ENCODE results near the gene THUMPD3. TPM values are rescaled to one million over a fixed set of nuclear protein-coding genes. Genes with fewer than 3 reads are reported as not detected.

The THUMPD3 gene
- total and polyA plus RNA-seq, 2 of the 13 experiments (the other 11 are each of a cell fraction or from before 2014, with no cell fraction given): 31.2 to 44.1 TPM

DNA sequence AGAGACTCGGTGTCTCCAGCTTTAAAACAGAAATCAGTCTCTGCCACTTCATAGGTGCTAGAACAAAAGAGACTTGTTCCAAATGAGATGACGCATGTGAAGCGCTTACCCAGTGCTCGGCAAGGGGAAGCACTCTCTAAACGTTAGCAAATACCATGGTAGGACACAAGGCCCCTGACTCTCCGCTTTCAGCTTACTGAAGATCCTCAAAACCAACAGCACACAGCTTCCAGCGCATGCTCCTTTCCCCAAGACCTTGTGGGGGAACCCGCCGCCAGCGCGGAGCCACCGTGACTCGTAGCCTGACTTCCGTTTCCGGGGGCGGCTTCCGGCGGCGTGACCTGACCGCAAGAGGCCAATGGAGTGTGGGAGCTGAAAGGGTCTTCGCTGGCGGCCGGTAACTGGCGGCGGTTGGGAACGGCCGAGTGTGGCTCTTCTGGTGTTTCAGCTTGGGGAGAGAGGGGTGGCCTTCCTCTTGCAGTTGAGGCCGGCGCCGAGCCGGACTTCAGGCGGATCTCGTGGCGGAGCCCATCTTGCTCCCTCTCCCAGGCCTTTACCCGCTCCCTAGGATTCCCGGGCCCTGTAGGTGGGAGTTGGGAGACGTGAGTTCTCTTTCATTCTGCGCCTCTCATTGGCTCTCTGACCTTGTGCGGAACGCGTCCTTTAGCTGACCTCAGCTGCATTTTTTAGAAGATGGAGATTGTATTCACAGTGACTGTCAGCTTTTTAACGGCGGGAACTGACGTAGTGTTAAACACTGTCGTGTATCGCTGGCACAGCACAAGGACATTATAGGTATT is at the start of gene THUMPD3 (continued):
- TF ChIP-seq, protein P1, sequence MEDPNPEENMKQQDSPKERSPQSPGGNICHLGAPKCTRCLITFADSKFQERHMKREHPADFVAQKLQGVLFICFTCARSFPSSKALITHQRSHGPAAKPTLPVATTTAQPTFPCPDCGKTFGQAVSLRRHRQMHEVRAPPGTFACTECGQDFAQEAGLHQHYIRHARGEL (CRISPR knock-in tag; IDR thresholded peaks at IDR 0.05): no peak
- TF ChIP-seq HNRNPLL (IDR thresholded peaks at IDR 0.05; ENCODE audit: low read depth, low read length, poor library complexity, severe bottlenecking) (peak; percentile 87), ZNF33A (CRISPR knock-in tag; IDR thresholded peaks at IDR 0.05; ENCODE audit: borderline replicate concordance) (no peak), ISX (CRISPR knock-in tag; conservative IDR thresholded peaks at IDR 0.05) (0 out of 2 replicates have a peak, but pooled peaks have one; percentile 78), RARG (CRISPR knock-in tag; IDR thresholded peaks at IDR 0.05; ENCODE audit: low read depth) (no peak), CBX5 (CRISPR knock-in tag; IDR thresholded peaks at IDR 0.05; ENCODE audit: borderline replicate concordance) (peak; percentile 89; the same call in 1 of the 2 replicates), ZIK1 (CRISPR knock-in tag; IDR thresholded peaks at IDR 0.05; ENCODE audit: borderline replicate concordance, low read depth) (peak; percentile 66; the same call in 1 of the 2 replicates), RBAK (CRISPR knock-in tag; IDR thresholded peaks at IDR 0.05) (no peak), NFE2L2 (IDR thresholded peaks at IDR 0.05; ENCODE audit: low read length) (no peak), NFIC (IDR thresholded peaks at IDR 0.05; ENCODE audit: low read length) (0 out of 2 replicates have a peak, but pooled peaks have one; percentile 52), KLF11 (CRISPR knock-in tag; IDR thresholded peaks at IDR 0.05) (peak; percentile 95), ZNF20 (CRISPR knock-in tag; IDR thresholded peaks at IDR 0.05) (no peak), U2AF1 (optimal IDR thresholded peaks at IDR 0.05; ENCODE audit: low read depth, low read length) (peak; percentile 80), HDAC2 (CRISPR knock-in tag; IDR thresholded peaks at IDR 0.05) (peak; percentile 73), ETV6 (CRISPR knock-in tag; conservative IDR thresholded peaks at IDR 0.05) (peak; percentile 85; the same call in 1 of the 2 replicates), KDM2A (CRISPR knock-in tag; IDR thresholded peaks at IDR 0.05; ENCODE audit: borderline replicate concordance, low read depth) (peak; percentile 88), ARNTL (CRISPR knock-in tag; IDR thresholded peaks at IDR 0.05) (no peak; the same call in 1 of the 2 replicates), ZNF562 (CRISPR knock-in tag; IDR thresholded peaks at IDR 0.05; ENCODE audit: borderline replicate concordance) (no peak)
- TF ChIP-seq, protein P2, sequence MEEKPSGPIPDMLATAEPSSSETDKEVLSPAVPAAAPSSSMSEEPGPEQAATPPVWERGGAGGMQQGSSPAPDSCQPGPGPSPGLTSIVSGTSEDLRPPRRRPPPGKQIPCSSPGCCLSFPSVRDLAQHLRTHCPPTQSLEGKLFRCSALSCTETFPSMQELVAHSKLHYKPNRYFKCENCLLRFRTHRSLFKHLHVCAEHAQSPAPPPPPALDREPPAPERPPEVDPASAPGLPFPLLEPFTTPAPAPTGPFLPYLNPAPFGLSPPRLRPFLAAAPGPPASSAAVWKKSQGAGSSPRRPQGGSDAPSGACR (CRISPR knock-in tag; IDR thresholded peaks at IDR 0.05): peak; percentile 43; the same call in 1 of the 2 replicates
- TF ChIP-seq, protein P3, sequence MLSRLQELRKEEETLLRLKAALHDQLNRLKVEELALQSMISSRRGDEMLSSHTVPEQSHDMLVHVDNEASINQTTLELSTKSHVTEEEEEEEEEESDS (CRISPR knock-in tag; IDR thresholded peaks at IDR 0.05; ENCODE audit: borderline replicate concordance): no peak
- TF ChIP-seq, protein P4, sequence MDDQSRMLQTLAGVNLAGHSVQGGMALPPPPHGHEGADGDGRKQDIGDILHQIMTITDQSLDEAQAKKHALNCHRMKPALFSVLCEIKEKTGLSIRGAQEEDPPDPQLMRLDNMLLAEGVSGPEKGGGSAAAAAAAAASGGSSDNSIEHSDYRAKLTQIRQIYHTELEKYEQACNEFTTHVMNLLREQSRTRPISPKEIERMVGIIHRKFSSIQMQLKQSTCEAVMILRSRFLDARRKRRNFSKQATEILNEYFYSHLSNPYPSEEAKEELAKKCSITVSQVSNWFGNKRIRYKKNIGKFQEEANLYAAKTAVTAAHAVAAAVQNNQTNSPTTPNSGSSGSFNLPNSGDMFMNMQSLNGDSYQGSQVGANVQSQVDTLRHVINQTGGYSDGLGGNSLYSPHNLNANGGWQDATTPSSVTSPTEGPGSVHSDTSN (CRISPR knock-in tag; IDR thresholded peaks at IDR 0.05; ENCODE audit: borderline replicate concordance): no peak

All from HepG2 (cell line).